Endothelial cell of umbilical vein (primary cell): Measurements from ENCODE around the gene PIEZO2. TPM values are rescaled to one million over a fixed set of nuclear protein-coding genes. Genes with fewer than 3 reads are reported as not detected.

ENCODE experiments used
- BruUV-seq: library from RNA; stranded (reverse); fragments of 400-500 nt; replicated peaks from 2 replicates; lab custom pipeline; 2021; lab: Mats Ljungman, UMichigan
- CTCF ChIA-PET: fragments of 300-600, 350-600 bp; sonication (Branson Sonifier 250); formaldehyde crosslinking; loops from one replicate; lab custom pipeline; 2021; ENCODE audit warnings: antibody characterized with exemption, inconsistent platforms; lab: Charles Lee
- POLR2A ChIA-PET: fragments of 300-600, 350-600 bp; sonication (Branson Sonifier 250); formaldehyde crosslinking; loops from one replicate; lab custom pipeline; 2021; ENCODE audit warnings: antibody characterized with exemption, inconsistent platforms; lab: Charles Lee
- DNase-seq: peaks from one replicate; pipeline ENCODE4 v3.0.0-alpha.2; 2011; ENCODE audit warnings: low read depth, low spot score
- FAIRE-seq: peaks from 2 replicates; lab custom pipeline; 2011; peaks lifted over from hg19 to GRCh38; lab: Jason Lieb, UNC
- H2AFZ ChIP-seq: 2 replicates; pipeline ENCODE4 v1.6.0; 2012; ENCODE audit warnings: low read depth, low read length, control low read depth, inconsistent platforms
- H3K27ac ChIP-seq: 2 replicates; pipeline ENCODE4 v1.5.1; 2011; ENCODE audit warnings: low read depth, mild to moderate bottlenecking, control low read depth, low read length, moderate library complexity; ENCODE audit not compliant: insufficient read depth
- H3K27me3 ChIP-seq, 2 experiments: 2 replicates each; pipeline versions ENCODE4 v1.6.0 to v1.6.1; 2011; ENCODE audit warnings: low read length in 2 of 2, mixed read lengths in 1 of 2; ENCODE audit not compliant: control insufficient read depth in 2 of 2, insufficient read depth in 2 of 2
- H3K36me3 ChIP-seq, 2 experiments: 2 replicates in 1 of 2; 3 replicates in 1 of 2; pipeline ENCODE4 v1.5.1; 2011; ENCODE audit warnings: low read length in 2 of 2, mild to moderate bottlenecking in 1 of 2, moderate library complexity in 1 of 2; ENCODE audit not compliant: control insufficient read depth in 2 of 2, insufficient read depth in 2 of 2; ENCODE audit errors: extremely low read depth in 1 of 2
- H3K4me1 ChIP-seq: 3 replicates; pipeline ENCODE4 v1.5.1; 2011; ENCODE audit warnings: mild to moderate bottlenecking, low read length; ENCODE audit not compliant: control insufficient read depth, insufficient read depth; ENCODE audit errors: extremely low read depth
- H3K4me2 ChIP-seq: 2 replicates; pipeline ENCODE4 v1.6.1; 2011; ENCODE audit warnings: low read length, control low read depth, mixed read lengths; ENCODE audit not compliant: insufficient read depth
- H3K4me3 ChIP-seq, 3 experiments: fragments of 200-600 bp in 1 of 3; sonication (generic), shearing (Covaris generic) in 1 of 3; replicated peaks in 1 of 3; 2 replicates each; pipeline ENCODE4 v1.5.1; 2011 to 2016; ENCODE audit warnings: control low read depth in 3 of 3, low read length in 3 of 3, mild to moderate bottlenecking in 2 of 3, inconsistent platforms in 1 of 3, low read depth in 1 of 3, moderate library complexity in 1 of 3; ENCODE audit not compliant: insufficient read depth in 1 of 3
- H3K79me2 ChIP-seq: 2 replicates; pipeline ENCODE4 v1.6.0; 2012; ENCODE audit warnings: low read length, inconsistent platforms; ENCODE audit not compliant: control insufficient read depth, insufficient read depth
- H3K9ac ChIP-seq: replicated peaks from 2 replicates; pipeline ENCODE3; 2011; ENCODE audit warnings: low read length, control low read depth; ENCODE audit not compliant: insufficient read depth; ENCODE audit errors: extremely low read depth
- H3K9me1 ChIP-seq: replicated peaks from 3 replicates; pipeline ENCODE4 v1.6.0; 2011; ENCODE audit warnings: mild to moderate bottlenecking, low read length; ENCODE audit not compliant: control insufficient read depth, insufficient read depth; ENCODE audit errors: extremely low read depth
- H3K9me3 ChIP-seq: replicated peaks from 2 replicates; pipeline ENCODE4 v1.5.1; 2012; ENCODE audit warnings: low read length, inconsistent platforms; ENCODE audit not compliant: control insufficient read depth, insufficient read depth
- H4K20me1 ChIP-seq: replicated peaks from 2 replicates; pipeline ENCODE3; 2011; ENCODE audit warnings: mild to moderate bottlenecking, low read length; ENCODE audit not compliant: control insufficient read depth, insufficient read depth; ENCODE audit errors: extremely low read depth
- CTCF ChIP-seq, 2 donors: IDR thresholded peaks; 1 replicate in 1 of 2; 2 replicates in 1 of 2; pipeline ENCODE4 v1.5.1; 2011; ENCODE audit warnings: low read length in 2 of 2, mild to moderate bottlenecking in 2 of 2, moderate library complexity in 2 of 2, control low read depth in 1 of 2, inconsistent platforms in 1 of 2, low read depth in 1 of 2; ENCODE audit not compliant: insufficient read depth in 1 of 2; ENCODE audit errors: extremely low read depth in 1 of 2
- EZH2 ChIP-seq: IDR thresholded peaks from 2 replicates; pipeline ENCODE4 v1.6.1; 2012; ENCODE audit warnings: borderline replicate concordance, low read depth, mild to moderate bottlenecking, moderate library complexity, low read length, inconsistent platforms; ENCODE audit not compliant: severe bottlenecking
- FOS ChIP-seq: IDR thresholded peaks from 2 replicates; pipeline ENCODE4 v1.6.1; 2011; ENCODE audit warnings: mild to moderate bottlenecking, low read length, moderate library complexity, borderline replicate concordance; ENCODE audit not compliant: insufficient read depth
- GATA2 ChIP-seq: IDR thresholded peaks from 2 replicates; pipeline ENCODE4 v1.7.0; 2011; ENCODE audit warnings: low read depth, mild to moderate bottlenecking, moderate library complexity, mixed read lengths, low read length; ENCODE audit not compliant: insufficient read length, insufficient read depth
- JUN ChIP-seq: IDR thresholded peaks from 2 replicates; pipeline ENCODE4 v1.6.1; 2011; ENCODE audit warnings: borderline replicate concordance, low read depth; ENCODE audit not compliant: insufficient read length, insufficient read depth
- MAX ChIP-seq: IDR thresholded peaks from 2 replicates; pipeline ENCODE4 v1.6.1; 2011; ENCODE audit not compliant: insufficient read depth, insufficient read length
- MYC ChIP-seq: IDR thresholded peaks from one replicate; pipeline ENCODE4 v1.6.1; 2011; ENCODE audit warnings: mild to moderate bottlenecking, low read depth, low read length
- POLR2A ChIP-seq: IDR thresholded peaks from 2 replicates; pipeline ENCODE4 v1.6.1; 2012; ENCODE audit warnings: low read depth, mild to moderate bottlenecking, control low read depth, low read length
- POLR2AphosphoS5 ChIP-seq: IDR thresholded peaks from 2 replicates; pipeline ENCODE4 v1.6.1; 2012; ENCODE audit warnings: low read depth, mild to moderate bottlenecking, control low read depth, low read length, moderate library complexity; ENCODE audit not compliant: insufficient read depth
- dilution Hi-C: fragments of 300-500 bp; cut with MboI; formaldehyde crosslinking; loops from one replicate; pipeline ENCODE4 v1.15.0; 2019; ENCODE audit warnings: low sequenced_read_pairs; ENCODE audit not compliant: extremely low pct_ligation_motif_present
- intact Hi-C: fragments of 100-400 bp; cut with micrococcal nuclease; formaldehyde crosslinking; loops from one replicate; pipeline ENCODE4 v1.10.0; 2022
- polyA plus RNA-seq, 4 experiments: library from polyadenylated mRNA; depleted of rRNA in 3 of 4; stranded (reverse) in 3 of 4; unstranded in 1 of 4; fragments of >200 nt; gene quantifications; 2 replicates each; pipeline versions ENCODE4 v1.2.1 to v1.2.3, GENCODE V29; 2011 to 2012; ENCODE audit warnings: missing spikeins in 1 of 4
- total RNA-seq: library from RNA; stranded (reverse); gene quantifications from 2 replicates; pipeline ENCODE4 v1.2.3, GENCODE V29; 2021

The PIEZO2 gene
- total and polyA plus RNA-seq, 2 donors (not counting 3 experiments of a cell fraction or from before 2014, with no cell fraction given) = 1.7 to 11.2 TPM

GRCh38 chr18:10912790-10913545, 236.4 kb downstream of the PIEZO2 start:
- DNase-seq (peak; percentile 97), FAIRE-seq (peak; percentile 92)
- H3K27ac ChIP-seq = peak overlapping the region; percentile 98
- TF ChIP-seq JUN = peak; percentile 39
- TF ChIP-seq MYC = no peak
- no peak for TF ChIP-seq EZH2
- TF ChIP-seq MAX = no peak
- peak; percentile 25 for TF ChIP-seq POLR2AphosphoS5
- TF ChIP-seq FOS = peak; percentile 78
- TF ChIP-seq GATA2 = peak; percentile 17
- no peak for TF ChIP-seq CTCF (IDR thresholded peaks at IDR 0.05; ENCODE audit: extremely low read depth in 1 of 2, insufficient read depth in 1 of 2, low read depth in 1 of 2, low read length in 2 of 2)
- TF ChIP-seq POLR2A = no peak
- H3K36me3 ChIP-seq = no peaks in the 10 kb centered on the region
- H3K4me3 ChIP-seq = no peak overlapping the region
- H3K9me3 ChIP-seq = no peaks in the 10 kb centered on the region
- peak overlapping the region; percentile 55 for H3K9ac ChIP-seq
- H3K9me1 ChIP-seq = no peaks in the 10 kb centered on the region
- no peaks in the 10 kb centered on the region for H3K27me3 ChIP-seq
- BruUV-seq = TSS peak; percentile 45
- no peaks in the 10 kb centered on the region for H4K20me1 ChIP-seq
- dilution Hi-C loops (no loop called here), intact Hi-C loops (loop anchor here (1.0 to 5.0 kb wide), 2 partner anchors 14 to 51 kb away; no protein-coding TSS in a partner anchor)
- POLR2A ChIA-PET = no interaction called here
- peak overlapping the region; percentile 24 for H3K4me2 ChIP-seq
- peaks cover 19% of the 10 kb centered on the region for H3K4me1 ChIP-seq
- no peaks in the 10 kb centered on the region for H3K79me2 ChIP-seq
- CTCF ChIA-PET = interaction anchor here (0.6 to 1.1 kb wide), 3 partner anchors 10 to 128 kb away, joined by 3 to 6 read pairs (median 4); no protein-coding TSS in a partner anchor
- H2AFZ ChIP-seq = peak overlapping the region; percentile 44
